Dermis microvascular lymphatic vessel endothelial cell (primary cell): ENCODE results near the gene ENAH. TPM values are rescaled to one million over a fixed set of nuclear protein-coding genes. Genes with fewer than 3 reads are reported as not detected.
"Not testable (repeated sequence)": the region's sequence is repeated elsewhere in the genome, so short reads cannot be mapped to it uniquely, and the experiment has no call there.

Experiments
- DNase-seq, 2 donors: peaks; one replicate each; pipeline versions ENCODE4 v3.0.0 to v3.0.0-alpha.2; 2010; ENCODE audit warnings: low read depth in 2 of 2
- total RNA-seq: library from RNA; depleted of rRNA; stranded (reverse); fragments of >200 nt; gene quantifications from 2 replicates; pipeline ENCODE4 v1.2.1, GENCODE V29; 2014

The ENAH gene
- 15.3 and 17.7 TPM in 2 replicates for total RNA-seq

GRCh38 chr1:225652729-225653462, at the start of gene ENAH:
TSS of gene ENAH (minus strand) at chr1:225653123. CDS start at chr1:225652690, 433 bp downstream.
- peak; percentile 25 to 84 for DNase-seq

GRCh38 chr1:225700889-225701465, 48.1 kb upstream of the ENAH start:
- DNase-seq = no peak

DNA sequence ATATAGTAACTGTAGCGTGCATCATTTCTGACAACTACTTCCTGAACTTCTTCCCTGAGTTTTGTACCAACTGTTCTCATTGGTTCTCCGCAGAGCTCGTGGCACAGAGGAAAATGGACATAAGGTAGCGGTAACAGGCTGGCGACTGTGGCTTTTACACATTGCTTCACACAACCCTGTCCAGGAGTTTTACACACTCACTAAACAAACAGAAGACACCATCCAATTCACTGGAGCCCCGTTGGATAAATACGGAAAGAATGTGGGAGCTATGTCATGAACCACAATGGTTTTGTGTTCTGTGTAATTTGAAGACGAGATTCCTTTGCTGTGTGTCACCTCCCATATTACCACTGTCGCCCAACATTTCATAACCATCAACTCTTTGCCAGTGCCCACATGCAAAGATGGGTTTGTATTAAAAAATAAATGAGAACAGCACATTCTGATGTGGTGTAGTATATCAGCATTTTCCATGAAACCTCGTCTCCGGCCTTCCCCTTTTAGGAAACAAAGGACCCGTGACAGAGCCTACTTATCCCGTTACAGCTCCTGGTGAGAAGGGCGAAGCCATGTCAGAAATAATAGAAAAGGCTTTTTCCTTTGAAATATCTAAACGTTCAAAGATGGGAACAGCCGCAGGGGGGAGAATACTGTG, 47.4 kb upstream of the ENAH start:
- peak; percentile 90 to 96 for DNase-seq

- peak; percentile 62 to 85 for DNase-seq
Measured at GRCh38 chr1:225699336-225699735, 46.4 kb upstream of the ENAH start.

DNA sequence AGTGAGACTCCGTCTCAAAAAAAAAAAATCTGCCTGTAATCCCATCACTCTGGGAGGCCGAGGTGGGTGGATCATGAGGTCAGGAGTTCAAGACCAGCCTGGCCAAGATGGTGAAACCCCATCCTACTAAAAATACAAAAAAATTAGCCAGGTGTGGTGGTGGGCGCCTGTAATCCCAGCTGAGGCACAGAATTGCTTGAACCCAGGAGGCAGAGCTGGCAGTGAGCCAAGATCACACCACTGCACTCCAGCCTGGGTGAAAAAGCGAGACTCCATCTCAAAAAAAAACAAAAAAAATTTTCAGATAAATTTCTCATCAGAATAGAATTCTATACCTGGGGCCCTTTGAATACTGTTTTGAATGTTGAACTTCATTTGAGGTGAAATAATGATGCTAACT, 45.3 kb upstream of the ENAH start:
- not testable (repeated sequence) for DNase-seq

DNA sequence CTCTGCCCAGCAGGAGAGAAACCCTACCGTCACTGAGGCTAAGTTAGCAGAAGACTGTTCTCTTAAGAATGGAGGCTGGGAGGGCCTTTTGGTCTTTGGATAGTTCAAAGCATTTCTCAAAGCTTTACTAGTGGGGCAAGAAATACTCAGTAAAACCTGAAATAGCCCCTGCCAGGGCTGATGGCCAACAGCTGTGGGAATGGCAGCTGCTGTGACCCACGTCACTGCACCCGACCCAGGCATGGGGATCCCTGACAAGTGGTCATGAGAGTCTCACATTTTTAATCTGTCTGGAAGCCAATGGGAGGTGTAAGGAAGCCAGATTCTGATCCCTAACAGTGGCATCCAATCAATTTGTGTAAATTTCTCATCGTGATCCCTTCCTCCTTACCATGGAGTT, 44.5 kb upstream of the ENAH start:
- no peak for DNase-seq

GRCh38 chr1:225695578-225696337, 42.8 kb upstream of the ENAH start:
- no peak for DNase-seq

- peak; percentile 58 to 90 for DNase-seq
Measured at GRCh38 chr1:225694151-225694603, 41.3 kb upstream of the ENAH start.

GRCh38 chr1:225693697-225694096, 40.8 kb upstream of the ENAH start:
- DNase-seq = not testable (repeated sequence)

DNA sequence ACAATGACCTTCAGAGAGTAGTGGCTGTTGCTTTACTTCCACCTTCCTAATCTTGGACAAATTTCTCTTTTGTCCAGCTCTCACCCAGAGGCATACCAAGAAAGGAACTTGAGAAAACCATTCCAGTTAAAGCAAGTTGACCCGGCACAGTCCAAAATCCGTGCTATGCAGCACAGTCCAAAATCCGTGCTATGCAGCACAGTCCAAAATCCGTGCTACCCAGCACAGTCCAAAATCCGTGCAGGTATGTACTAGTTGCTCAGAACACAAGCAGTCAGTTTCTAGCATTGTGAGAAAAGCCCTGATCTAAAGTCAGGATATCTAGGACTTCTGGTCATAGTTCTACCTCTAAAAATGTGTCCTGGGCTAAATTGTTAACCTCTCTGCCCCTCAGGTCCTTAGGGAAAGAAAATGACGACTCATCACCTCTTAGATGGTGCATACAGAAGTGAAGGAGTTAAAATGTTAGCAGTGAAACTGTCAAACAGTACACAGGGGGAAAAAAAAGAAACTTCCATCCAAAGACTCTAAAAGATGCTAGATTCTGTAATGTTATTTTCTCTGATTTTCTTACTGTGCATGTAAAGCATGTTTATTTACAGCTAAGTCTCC, 40.3 kb upstream of the ENAH start:
- DNase-seq = no peak

- DNase-seq = no peak
Measured at GRCh38 chr1:225692517-225692879, 39.6 kb upstream of the ENAH start.

DNA sequence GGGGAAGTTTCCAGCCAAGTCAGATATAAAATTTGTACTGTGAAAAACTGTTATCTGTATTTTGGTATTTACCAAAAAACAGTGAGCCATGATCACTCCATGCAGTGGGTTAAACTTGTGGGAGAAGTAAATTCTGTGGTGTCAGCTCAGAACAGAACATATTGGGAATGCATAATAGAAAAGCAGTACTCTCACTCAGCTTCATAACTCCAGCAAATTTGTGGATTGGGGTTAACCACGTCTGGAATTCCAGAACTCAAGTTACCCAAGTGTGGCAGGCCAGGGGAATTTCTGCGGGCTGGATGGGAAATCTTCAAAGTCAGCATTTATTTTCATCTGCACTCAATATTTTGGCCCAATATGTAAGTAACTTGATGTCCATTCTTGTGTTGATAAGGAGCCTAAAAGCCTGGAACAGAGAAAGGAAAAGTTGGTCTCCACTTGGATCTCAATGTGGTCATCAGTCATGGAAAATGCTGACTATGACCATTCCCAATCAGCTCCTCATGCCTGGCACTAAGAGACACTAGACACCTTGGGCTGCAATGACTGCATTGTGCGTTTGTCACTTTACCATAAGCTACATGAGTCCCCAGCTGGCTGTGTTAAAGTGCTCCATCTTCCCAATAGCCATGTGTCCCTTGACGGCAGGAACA, 39.1 kb upstream of the ENAH start:
- no peak for DNase-seq

DNA sequence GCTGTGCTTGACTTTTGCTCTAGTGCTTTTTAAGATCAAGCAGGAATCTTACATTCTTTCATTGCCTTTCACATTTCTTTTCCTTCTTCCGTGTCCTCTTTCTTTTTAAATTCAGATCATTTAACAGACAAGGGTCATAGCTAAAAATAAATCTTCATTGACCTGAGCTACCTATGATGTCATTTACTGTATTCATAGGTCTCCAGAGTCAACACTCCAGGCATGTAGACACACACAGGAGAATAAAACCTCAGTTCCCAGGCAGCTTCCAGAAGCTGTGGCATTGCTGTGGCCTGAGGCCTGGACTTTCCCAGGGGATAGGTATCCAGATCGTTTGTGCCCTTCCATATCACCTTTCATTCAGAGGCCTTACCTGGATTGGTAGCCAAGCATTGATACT, 38.5 kb upstream of the ENAH start:
- DNase-seq = no peak

- DNase-seq = no peak
Measured at GRCh38 chr1:225689882-225690459, 37.0 kb upstream of the ENAH start.

DNA sequence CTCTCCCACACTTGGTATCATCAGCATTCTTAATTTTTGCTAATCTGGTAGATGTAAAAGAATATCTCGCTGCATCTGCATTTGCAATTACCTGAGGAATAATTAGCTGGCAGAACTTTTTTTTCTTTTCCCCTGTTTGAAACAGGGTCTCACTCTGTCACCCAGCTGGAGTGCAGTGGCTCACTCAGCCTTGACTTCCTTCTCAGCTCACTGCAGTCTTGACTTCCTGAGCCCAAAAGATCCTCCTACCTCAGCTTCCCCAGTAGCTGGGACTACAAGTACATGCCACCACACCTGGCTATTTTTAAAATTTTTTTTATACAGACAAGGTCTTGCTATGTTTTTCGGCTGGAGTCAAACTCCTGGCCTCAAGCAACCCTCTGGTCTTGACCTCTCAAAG, 35.4 kb upstream of the ENAH start:
- DNase-seq = no peak

- no peak for DNase-seq
Measured at GRCh38 chr1:225685476-225686176, 32.7 kb upstream of the ENAH start.

DNA sequence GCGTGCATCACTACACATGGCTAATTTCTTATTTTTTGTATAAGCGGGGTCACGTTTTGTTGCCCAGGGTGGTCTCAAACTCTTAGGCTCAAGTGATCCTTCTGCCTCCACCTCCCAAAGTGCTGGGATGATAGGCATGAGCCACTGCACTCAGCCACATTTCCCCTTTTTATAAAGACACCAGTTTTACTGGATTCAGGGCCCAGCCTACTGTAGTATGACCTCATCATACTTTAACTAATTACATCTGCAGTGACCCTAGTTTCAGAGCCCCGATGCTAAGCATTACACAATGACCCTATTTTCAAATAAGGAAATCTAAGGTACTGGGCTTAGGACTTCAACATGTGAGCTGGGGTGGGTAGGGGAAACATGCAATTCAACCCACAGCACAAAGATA, 31.8 kb upstream of the ENAH start:
- no peak for DNase-seq

DNA sequence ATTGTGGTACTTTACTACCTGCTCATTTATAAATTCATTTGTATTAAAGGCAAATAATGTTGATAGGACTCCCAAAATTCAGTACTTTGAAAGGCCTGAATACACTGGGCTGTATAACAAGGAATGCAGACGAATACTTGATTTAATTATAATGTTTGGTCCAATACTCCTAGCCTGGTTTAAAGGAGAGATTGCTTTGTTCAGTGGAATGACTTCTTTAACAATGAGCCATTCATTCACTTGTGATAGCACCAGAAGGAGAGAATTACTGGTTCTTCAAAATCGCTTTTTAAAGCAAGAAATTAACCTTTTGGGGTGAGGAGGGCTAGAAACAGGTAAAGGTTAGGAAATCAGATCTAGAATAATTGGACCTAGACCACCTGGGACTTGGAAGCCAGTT, 28.3 kb upstream of the ENAH start:
- no peak for DNase-seq

DNA sequence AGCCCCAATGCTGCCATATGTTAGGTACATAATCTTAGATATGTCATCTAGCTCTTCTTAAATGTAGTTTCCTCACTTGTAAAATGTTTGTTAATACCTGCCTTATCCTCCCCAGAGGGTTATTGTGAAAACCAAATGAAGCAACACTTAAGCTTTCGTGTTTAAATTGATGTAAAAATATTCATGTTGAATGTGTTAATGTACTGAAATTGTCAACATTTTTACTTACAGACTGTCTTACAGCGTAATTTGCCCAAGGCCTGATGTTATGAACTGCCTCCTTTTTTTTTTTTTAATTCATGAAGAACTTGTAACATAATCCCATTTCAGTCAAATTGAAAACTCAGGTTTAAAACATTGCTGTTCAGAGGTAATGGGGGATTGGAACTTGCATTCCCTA, 25.6 kb upstream of the ENAH start:
- no peak for DNase-seq
